GM18951 (cell line): ENCODE results near the gene SNX18.

Experiments
- POLR2A ChIP-seq: IDR thresholded peaks from 4 replicates; pipeline ENCODE4 v1.6.1; 2011; ENCODE audit warnings: mild to moderate bottlenecking; ENCODE audit not compliant: insufficient read length, insufficient read depth; ENCODE audit errors: extremely low read depth
- in situ Hi-C: fragments of 300-500 bp; cut with MboI; formaldehyde crosslinking; loops from one replicate; pipeline ENCODE4 v1.12.0; 2022; ENCODE audit warnings: low sequenced_read_pairs, mixed read lengths, inconsistent platforms; ENCODE audit not compliant: unreplicated experiment

SNX18 gene

GRCh38 chr5:54561651-54562050, 44.1 kb downstream of the SNX18 start:
- no peak for TF ChIP-seq POLR2A
- in situ Hi-C loops = no loop called here

- TF ChIP-seq POLR2A = no peak
- in situ Hi-C loops = no loop called here
Observed at GRCh38 chr5:54563083-54563761, 45.7 kb downstream of the SNX18 start.

DNA sequence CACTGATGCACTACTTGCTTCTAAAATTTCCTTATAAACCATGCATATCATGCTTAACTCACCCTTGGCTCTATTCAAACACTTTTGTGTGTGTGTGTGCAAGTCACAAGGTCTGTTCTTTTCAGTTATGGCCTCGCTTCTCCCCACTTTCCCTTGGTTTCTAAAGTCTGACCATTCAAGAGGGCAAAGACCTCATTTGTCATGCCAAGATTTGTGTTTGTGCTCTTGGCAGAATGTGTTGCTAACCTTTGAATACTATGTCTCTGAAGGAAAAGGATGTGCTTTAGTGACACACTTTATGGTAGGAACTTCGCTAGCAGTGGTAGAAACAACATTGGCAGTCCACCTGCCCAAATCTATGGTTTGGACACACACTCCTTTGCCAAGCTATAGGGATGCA, 50.4 kb downstream of the SNX18 start:
- in situ Hi-C loops = no loop called here
- no peak for TF ChIP-seq POLR2A

- TF ChIP-seq POLR2A = no peak
- in situ Hi-C loops = no loop called here
Observed at GRCh38 chr5:54570916-54571315, 53.4 kb downstream of the SNX18 start.

DNA sequence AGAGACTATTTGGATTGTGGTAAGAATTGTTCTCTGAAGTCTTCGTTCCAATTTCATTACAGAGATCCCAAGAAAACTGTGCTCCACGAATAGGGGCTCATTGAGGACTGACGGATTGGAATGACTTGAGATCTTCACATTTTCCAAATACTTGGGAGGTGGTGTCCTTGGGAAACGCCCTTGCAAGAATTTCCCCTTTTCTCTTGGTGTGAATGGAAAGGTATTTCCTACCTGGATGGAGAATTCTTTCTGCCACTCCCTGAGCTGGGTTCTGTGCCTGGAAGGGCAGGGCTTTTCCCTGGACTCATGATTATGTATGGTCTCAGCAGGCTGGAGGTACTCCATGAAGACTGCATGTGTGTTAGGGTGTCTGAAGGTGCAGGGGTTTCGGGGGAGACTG, 53.9 kb downstream of the SNX18 start:
- no peak for TF ChIP-seq POLR2A
- in situ Hi-C loops = no loop called here

GRCh38 chr5:54573812-54574489, 56.4 kb downstream of the SNX18 start:
- in situ Hi-C loops = no loop called here
- TF ChIP-seq POLR2A = no peak

GRCh38 chr5:54577528-54577927, 60.0 kb downstream of the SNX18 start:
- in situ Hi-C loops = no loop called here
- TF ChIP-seq POLR2A = no peak

DNA sequence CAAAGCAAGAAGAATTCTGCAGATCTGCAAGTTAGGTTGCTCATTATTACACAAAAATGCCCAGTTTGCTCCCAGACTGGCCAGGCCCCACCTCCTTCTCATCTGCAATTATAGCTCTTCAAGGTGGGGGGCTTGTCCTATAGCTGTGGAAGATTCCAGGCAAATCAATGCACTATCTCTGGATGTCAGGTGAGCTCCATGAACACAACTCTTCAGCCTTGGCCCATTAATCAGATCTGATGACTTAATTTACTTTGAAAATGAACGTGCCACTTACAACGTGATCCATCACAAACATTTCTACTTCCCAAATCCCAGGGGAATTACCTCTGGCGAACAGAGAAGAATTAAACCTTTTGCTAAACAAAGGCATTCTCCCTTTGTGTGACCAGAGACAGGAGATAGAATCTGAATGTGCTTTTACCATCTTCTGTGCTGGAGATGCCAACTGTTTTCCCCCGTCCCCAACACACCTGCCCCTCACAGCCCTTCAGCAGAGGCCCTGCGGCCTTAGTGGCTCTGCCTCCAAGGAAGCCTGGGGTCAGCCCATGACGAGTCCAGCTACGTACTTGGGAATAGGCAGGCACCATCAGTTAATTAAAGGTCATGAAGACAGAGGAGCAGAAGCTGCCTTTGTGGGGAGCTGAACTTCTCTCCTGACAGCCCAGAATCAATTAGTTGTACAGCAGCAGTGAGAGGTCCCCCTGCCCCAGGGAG, 60.5 kb downstream of the SNX18 start:
- no peak for TF ChIP-seq POLR2A
- in situ Hi-C loops = no loop called here

DNA sequence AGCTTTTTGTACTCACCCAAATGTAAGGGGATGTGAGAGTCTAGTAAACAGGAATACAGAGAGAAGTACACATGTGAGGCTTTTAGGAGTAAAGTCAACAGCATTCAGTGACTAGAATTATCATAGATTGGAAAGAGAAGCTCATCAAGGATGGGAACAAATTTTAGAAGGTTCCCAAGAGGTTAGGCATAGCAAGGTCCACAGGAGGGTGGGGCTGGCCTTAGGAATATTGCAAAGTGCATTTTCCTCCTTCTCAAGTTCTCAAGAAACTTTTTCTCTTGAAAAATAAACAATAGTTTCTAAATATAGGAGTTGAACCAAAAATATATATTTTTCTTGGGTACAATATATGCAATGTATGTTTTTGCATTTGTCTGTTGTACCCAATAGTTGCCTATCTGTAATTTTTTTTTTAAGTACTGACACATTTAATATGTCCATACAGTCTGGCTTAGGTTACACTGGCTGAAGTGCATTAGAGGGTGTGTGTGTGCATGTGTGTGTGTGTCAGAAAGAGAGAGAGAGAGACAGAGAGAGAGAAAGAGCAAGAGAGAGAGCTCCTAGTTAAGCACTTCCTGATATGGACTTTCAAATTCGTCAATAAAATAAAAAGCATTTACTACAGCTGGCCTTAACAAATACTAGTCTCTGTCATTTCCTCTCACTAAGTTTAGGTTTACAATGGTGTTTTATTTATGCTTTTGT, 62.2 kb downstream of the SNX18 start:
- in situ Hi-C loops = no loop called here
- TF ChIP-seq POLR2A = no peak

- no peak for TF ChIP-seq POLR2A
- in situ Hi-C loops = no loop called here
Observed at GRCh38 chr5:54580997-54581811, 63.6 kb downstream of the SNX18 start.

DNA sequence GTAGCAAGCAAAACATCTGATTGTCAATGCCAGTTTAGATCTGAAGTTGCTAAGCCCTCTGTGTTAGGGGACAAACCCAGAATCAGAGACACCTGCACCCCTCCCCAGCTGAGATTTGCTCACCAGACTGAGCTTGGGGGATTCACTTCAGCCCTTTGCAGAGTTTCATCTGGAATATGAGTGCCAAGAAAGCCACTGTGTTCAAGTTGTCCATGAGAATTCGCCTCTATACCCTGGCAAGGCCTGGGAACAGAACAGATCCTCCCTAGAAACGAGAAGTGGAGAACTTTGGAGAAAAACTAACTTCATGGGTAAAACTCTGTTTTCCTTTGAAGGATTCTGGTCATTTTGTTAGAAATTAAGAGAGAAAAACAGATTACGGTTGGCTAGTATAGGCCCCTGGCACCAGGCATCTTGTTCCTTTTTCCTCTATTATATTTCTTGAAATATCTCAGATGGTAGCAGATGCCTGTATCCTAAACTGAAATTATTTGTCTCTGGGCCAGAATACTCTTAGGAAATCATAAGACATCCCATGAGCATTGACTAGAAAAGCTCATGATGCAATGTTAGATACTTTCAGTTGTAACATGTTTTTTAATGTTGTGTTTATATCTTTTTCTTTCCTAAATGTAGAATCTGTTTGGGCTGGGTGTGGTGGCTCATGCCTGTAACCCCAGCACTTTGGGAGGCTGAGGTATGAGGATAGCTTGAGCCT, 64.4 kb downstream of the SNX18 start:
- TF ChIP-seq POLR2A = no peak
- in situ Hi-C loops = no loop called here

GRCh38 chr5:54586336-54586735, 68.8 kb downstream of the SNX18 start:
- in situ Hi-C loops = no loop called here
- TF ChIP-seq POLR2A = no peak

GRCh38 chr5:54589786-54590185, 72.2 kb downstream of the SNX18 start:
- TF ChIP-seq POLR2A = no peak

More at GRCh38 chr5:54589786-54590185, 72.2 kb downstream of the SNX18 start:
- in situ Hi-C loops = no loop called here
